HepG2 (cell line): Measurements from ENCODE around the gene DPP8. TPM values are rescaled to one million over a fixed set of nuclear protein-coding genes. Genes with fewer than 3 reads are reported as not detected.

Experiments used
- BCL3 ChIP-seq: sonication (generic); formaldehyde crosslinking; IDR thresholded peaks from 2 replicates; pipeline ENCODE4 v1.5.1; 2020; ENCODE audit warnings: mild to moderate bottlenecking, missing genetic modification reagents, moderate library complexity
- HDAC6 ChIP-seq: fragments of 200-600 bp; sonication (generic); IDR thresholded peaks from 2 replicates; pipeline ENCODE4 v1.7.0; 2017; ENCODE audit warnings: mild to moderate bottlenecking, antibody characterized with exemption, low read length, low read depth
- NFKB2 ChIP-seq: sonication (generic); formaldehyde crosslinking; IDR thresholded peaks from 2 replicates; pipeline ENCODE4 v1.4.0; 2020; ENCODE audit warnings: missing genetic modification reagents, borderline replicate concordance
- SOX5 ChIP-seq: IDR thresholded peaks from 2 replicates; pipeline ENCODE4 v1.6.1; 2016; ENCODE audit warnings: borderline replicate concordance
- TAF15 ChIP-seq: fragments of 200-400 bp; formaldehyde crosslinking; IDR thresholded peaks from one replicate; pipeline ENCODE4 v1.6.1; 2018; ENCODE audit warnings: mild to moderate bottlenecking, low read depth, low read length; ENCODE audit not compliant: poor library complexity, severe bottlenecking
- TMF1 ChIP-seq: sonication (generic); formaldehyde crosslinking; IDR thresholded peaks from 2 replicates; pipeline ENCODE4 v1.8.1; 2022; ENCODE audit warnings: low read depth, missing genetic modification reagents
- ZBTB40 ChIP-seq, 2 experiments: fragments of 450-650 bp in 1 of 2; sonication (generic) in 1 of 2; formaldehyde crosslinking in 1 of 2; IDR thresholded peaks; 2 replicates each; pipeline versions ENCODE4 v1.6.1 to v1.8.0; 2016 to 2022; ENCODE audit warnings: antibody characterized with exemption in 1 of 2, mild to moderate bottlenecking in 1 of 2, missing genetic modification reagents in 1 of 2
- ZFP37 ChIP-seq: sonication (generic); formaldehyde crosslinking; IDR thresholded peaks from 2 replicates; pipeline ENCODE4 v1.4.0; 2020; ENCODE audit warnings: missing genetic modification reagents, borderline replicate concordance
- ZNF784 ChIP-seq: sonication (generic); formaldehyde crosslinking; IDR thresholded peaks from 2 replicates; pipeline ENCODE4 v1.5.1; 2020; ENCODE audit warnings: missing genetic modification reagents, mild to moderate bottlenecking, borderline replicate concordance
- ZSCAN29 ChIP-seq: sonication (generic); formaldehyde crosslinking; conservative IDR thresholded peaks from 2 replicates; pipeline ENCODE4 v1.4.0; 2020; ENCODE audit warnings: mild to moderate bottlenecking, missing genetic modification reagents
- polyA plus RNA-seq, 8 experiments: library from polyadenylated mRNA; depleted of rRNA in 3 of 8; stranded (reverse) in 7 of 8; unstranded in 1 of 8; fragments of >200 nt; fragmentation: Illumina TruSeq in 4 of 8; extraction: Trizol in 4 of 8; gene quantifications; 2 replicates each; pipeline versions ENCODE4 v1.2.1 to v1.2.3, GENCODE V29; 2011 to 2016; ENCODE audit warnings: low read depth in 4 of 8, missing spikeins in 1 of 8, mixed read lengths in 1 of 8; ENCODE audit not compliant: insufficient read depth in 1 of 8
- total RNA-seq, 5 experiments: library from RNA; depleted of rRNA; stranded (reverse); fragments of >200 nt; fragmentation: Illumina TruSeq; extraction: Trizol; gene quantifications; 2 replicates each; pipeline ENCODE4 v1.2.3, GENCODE V29; 2016; ENCODE audit warnings: low read depth in 1 of 5
- TF ChIP-seq, protein P1 (sequence below): sonication (generic); formaldehyde crosslinking; IDR thresholded peaks from 2 replicates; pipeline ENCODE4 v1.4.0; 2020; ENCODE audit warnings: mild to moderate bottlenecking, missing genetic modification reagents

DPP8 gene
- total and polyA plus RNA-seq, 2 of the 13 experiments (the other 11 are each of a cell fraction or from before 2014, with no cell fraction given), result 18.0 to 26.3 TPM

- TF ChIP-seq ZBTB40 (IDR thresholded peaks at IDR 0.05), result peak; percentile 13; the same call in 1 of the 2 replicates
- TF ChIP-seq ZBTB40 (CRISPR knock-in tag; IDR thresholded peaks at IDR 0.05), result peak; percentile 85
- peak; percentile 87; the same call in 1 of the 2 replicates for TF ChIP-seq ZSCAN29 (CRISPR knock-in tag)
- no peak for TF ChIP-seq TMF1 (CRISPR knock-in tag)
- TF ChIP-seq, protein P1, sequence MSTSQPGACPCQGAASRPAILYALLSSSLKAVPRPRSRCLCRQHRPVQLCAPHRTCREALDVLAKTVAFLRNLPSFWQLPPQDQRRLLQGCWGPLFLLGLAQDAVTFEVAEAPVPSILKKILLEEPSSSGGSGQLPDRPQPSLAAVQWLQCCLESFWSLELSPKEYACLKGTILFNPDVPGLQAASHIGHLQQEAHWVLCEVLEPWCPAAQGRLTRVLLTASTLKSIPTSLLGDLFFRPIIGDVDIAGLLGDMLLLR, result peak; percentile 65; the same call in 1 of the 2 replicates
- no peak for TF ChIP-seq ZFP37 (CRISPR knock-in tag)
- TF ChIP-seq ZNF784 (CRISPR knock-in tag), result peak; percentile 79
- TF ChIP-seq TAF15, result peak; percentile 68
- TF ChIP-seq NFKB2, result peak; percentile 70; the same call in 1 of the 2 replicates
- TF ChIP-seq HDAC6, result no peak
- TF ChIP-seq SOX5 (CRISPR knock-in tag), result 0 out of 2 replicates have a peak, but pooled peaks have one; percentile 48
- peak; percentile 90; the same call in 1 of the 2 replicates for TF ChIP-seq BCL3 (CRISPR knock-in tag)
Observed at GRCh38 chr15:65516997-65517865, at the start of gene DPP8 (continued).
